SK-N-SH (cell line): Measurements from ENCODE around the gene DAB1. TPM values are rescaled to one million over a fixed set of nuclear protein-coding genes. Genes with fewer than 3 reads are reported as not detected.

Source experiments
- CTCF ChIA-PET: fragments of 300-600, 350-600 bp; formaldehyde crosslinking; extraction: SDS; loops from one replicate; lab custom pipeline; 2021; lab: Yijun Ruan, JAX
- POLR2A ChIA-PET: fragments of 350-600 bp; sonication (Branson Sonifier 250); formaldehyde crosslinking; extraction: SDS; loops from one replicate; lab custom pipeline; 2020; ENCODE audit warnings: antibody characterized with exemption, inconsistent platforms; lab: Yijun Ruan, JAX
- DNase-seq: peaks from one replicate; pipeline ENCODE4 v3.0.0; 2012
- H2AFZ ChIP-seq: fragments of 200-600 bp; sonication (generic); 2 replicates; pipeline ENCODE4 v1.8.1; 2016; ENCODE audit warnings: antibody characterized with exemption, mild to moderate bottlenecking, low read depth
- H3F3A ChIP-seq: fragments of 200-600 bp; sonication (generic); replicated peaks from 2 replicates; pipeline ENCODE3; 2016; ENCODE audit warnings: antibody characterized with exemption, mild to moderate bottlenecking; ENCODE audit not compliant: insufficient read depth
- H3K27ac ChIP-seq, 2 experiments: fragments of 200-500 bp in 1 of 2; fragments of 200-600 bp in 1 of 2; sonication (Bioruptor generic) in 1 of 2; sonication (generic), shearing (Covaris generic) in 1 of 2; 2 replicates each; pipeline versions ENCODE4 v1.5.1 to v1.6.1; 2014 to 2016; ENCODE audit warnings: low read depth in 2 of 2, inconsistent platforms in 1 of 2, low read length in 1 of 2, mild to moderate bottlenecking in 1 of 2, mixed read lengths in 1 of 2
- H3K27me3 ChIP-seq: fragments of 200-600 bp; sonication (generic), shearing (Covaris generic); 2 replicates; pipeline ENCODE4 v1.6.1; 2016; ENCODE audit warnings: mixed run types; ENCODE audit not compliant: insufficient read depth
- H3K36me3 ChIP-seq, 2 experiments: fragments of 200-500 bp in 1 of 2; fragments of 200-600 bp in 1 of 2; sonication (Bioruptor generic) in 1 of 2; sonication (generic) in 1 of 2; replicated peaks in 1 of 2; 2 replicates each; pipeline versions ENCODE3 to v1.5.1; 2014 to 2016; ENCODE audit warnings: low read length in 1 of 2, mild to moderate bottlenecking in 1 of 2; ENCODE audit not compliant: insufficient read depth in 2 of 2, control insufficient read depth in 1 of 2
- H3K4me1 ChIP-seq, 2 experiments: fragments of 200-500 bp in 1 of 2; fragments of 200-600 bp in 1 of 2; sonication (Bioruptor generic) in 1 of 2; sonication (generic), shearing (Covaris generic) in 1 of 2; 2 replicates each; pipeline versions ENCODE4 v1.5.1 to v1.6.1; 2014 to 2016; ENCODE audit warnings: low read depth in 1 of 2, low read length in 1 of 2, mixed run types in 1 of 2; ENCODE audit not compliant: insufficient read depth in 2 of 2, control insufficient read depth in 1 of 2
- H3K4me2 ChIP-seq: fragments of 200-600 bp; sonication (generic), shearing (Covaris generic); 2 replicates; pipeline ENCODE4 v1.6.1; 2017; ENCODE audit warnings: mixed run types
- H3K4me3 ChIP-seq, 2 experiments: fragments of 200-500 bp in 1 of 2; fragments of 200-600 bp in 1 of 2; sonication (Bioruptor generic) in 1 of 2; sonication (generic), shearing (Covaris generic) in 1 of 2; 2 replicates each; pipeline versions ENCODE4 v1.5.1 to v1.8.1; 2014 to 2016; ENCODE audit warnings: low read depth in 2 of 2, inconsistent platforms in 1 of 2, low read length in 1 of 2, mild to moderate bottlenecking in 1 of 2, mixed read lengths in 1 of 2, moderate library complexity in 1 of 2
- H3K79me2 ChIP-seq: fragments of 200-600 bp; sonication (generic); 2 replicates; pipeline ENCODE4 v1.8.1; 2017; ENCODE audit warnings: mild to moderate bottlenecking; ENCODE audit not compliant: insufficient read depth
- H3K9ac ChIP-seq: fragments of 200-600 bp; sonication (generic); 2 replicates; pipeline ENCODE4 v1.6.1; 2017; ENCODE audit warnings: mixed run types
- H3K9me2 ChIP-seq: fragments of 200-600 bp; sonication (generic); 2 replicates; pipeline ENCODE4 v1.6.1; 2017; ENCODE audit warnings: mixed run types
- H3K9me3 ChIP-seq: fragments of 200-600 bp; sonication (generic); 2 replicates; pipeline ENCODE4 v1.6.1; 2017; ENCODE audit warnings: mixed run types, mild to moderate bottlenecking, moderate library complexity
- H4K20me1 ChIP-seq: fragments of 200-600 bp; sonication (generic); 2 replicates; pipeline ENCODE4 v1.6.1; 2017; ENCODE audit warnings: mild to moderate bottlenecking, mixed run types; ENCODE audit not compliant: insufficient read depth
- CHD2 ChIP-seq: fragments of 150-350 bp; IDR thresholded peaks from 2 replicates; pipeline ENCODE4 v1.6.1; 2018; ENCODE audit warnings: low read length; ENCODE audit not compliant: partially characterized antibody
- EP300 ChIP-seq, 2 experiments: IDR thresholded peaks; 2 replicates each; pipeline versions ENCODE4 v1.4.0 to v1.6.1; 2012; ENCODE audit warnings: borderline replicate concordance in 1 of 2, low read depth in 1 of 2, low read length in 1 of 2
- FOXJ3 ChIP-seq: sonication (generic); formaldehyde crosslinking; IDR thresholded peaks from 2 replicates; pipeline ENCODE4 v1.5.1; 2020; ENCODE audit warnings: mild to moderate bottlenecking, missing genetic modification reagents
- GATA2 ChIP-seq: sonication (generic); formaldehyde crosslinking; IDR thresholded peaks from 2 replicates; pipeline ENCODE4 v1.5.0; 2020; ENCODE audit warnings: mild to moderate bottlenecking, missing genetic modification reagents
- MEF2A ChIP-seq: IDR thresholded peaks from 2 replicates; pipeline ENCODE4 v1.4.0; 2012; ENCODE audit warnings: low read depth, borderline replicate concordance
- MXI1 ChIP-seq: IDR thresholded peaks from 2 replicates; pipeline ENCODE4 v1.6.1; 2012; ENCODE audit warnings: mild to moderate bottlenecking, low read depth, low read length, improper control_type of control experiment
- NRF1 ChIP-seq: IDR thresholded peaks from 2 replicates; pipeline ENCODE4 v1.6.1; 2012; ENCODE audit warnings: low read depth, mild to moderate bottlenecking, low read length
- POLR2AphosphoS5 ChIP-seq: IDR thresholded peaks from 2 replicates; pipeline ENCODE4 v1.6.1; 2012; ENCODE audit warnings: low read depth, low read length
- RAD21 ChIP-seq: IDR thresholded peaks from 2 replicates; pipeline ENCODE4 v1.6.1; 2012; ENCODE audit warnings: mild to moderate bottlenecking, low read length
- SIN3A ChIP-seq: IDR thresholded peaks from 2 replicates; pipeline ENCODE4 v1.6.1; 2012; ENCODE audit warnings: low read depth, mild to moderate bottlenecking, low read length, moderate library complexity, borderline replicate concordance
- SMC3 ChIP-seq: IDR thresholded peaks from 2 replicates; pipeline ENCODE4 v1.6.1; 2012; ENCODE audit warnings: low read depth, low read length, improper control_type of control experiment
- YY1 ChIP-seq: IDR thresholded peaks from 2 replicates; pipeline ENCODE4 v1.4.0; 2012; ENCODE audit warnings: low read depth, mild to moderate bottlenecking
- WGBS: methylation state at CpG from one replicate; pipeline ENCODE4 v1.1.6; 2017; ENCODE audit warnings: low lambda C conversion rate; 5-methylcytosine and 5-hydroxymethylcytosine counted together
- polyA plus RNA-seq, 3 experiments: library from polyadenylated mRNA; depleted of rRNA; stranded (reverse); fragments of >200 nt; gene quantifications; 2 replicates each; pipeline ENCODE4 v1.2.3, GENCODE V29; 2012
- TF ChIP-seq, protein P1 (sequence below): IDR thresholded peaks from 2 replicates; pipeline ENCODE4; 2012
- TF ChIP-seq, protein P2 (sequence below): IDR thresholded peaks from 2 replicates; pipeline ENCODE4 v1.4.0; 2012; ENCODE audit warnings: low read depth, borderline replicate concordance
- TF ChIP-seq, protein P3 (sequence below): fragments of 150-350 bp; IDR thresholded peaks from 2 replicates; pipeline ENCODE4 v1.6.1; 2016; ENCODE audit warnings: mild to moderate bottlenecking, low read depth, low read length
- TF ChIP-seq, protein P4 (sequence below): IDR thresholded peaks from 2 replicates; pipeline ENCODE4 v1.6.1; 2012; ENCODE audit warnings: mild to moderate bottlenecking, low read depth, low read length, moderate library complexity

Gene DAB1
- polyA plus RNA-seq, 1 of the 3 experiments (the other 2 are of a cell fraction), result 2.9 TPM

DNA sequence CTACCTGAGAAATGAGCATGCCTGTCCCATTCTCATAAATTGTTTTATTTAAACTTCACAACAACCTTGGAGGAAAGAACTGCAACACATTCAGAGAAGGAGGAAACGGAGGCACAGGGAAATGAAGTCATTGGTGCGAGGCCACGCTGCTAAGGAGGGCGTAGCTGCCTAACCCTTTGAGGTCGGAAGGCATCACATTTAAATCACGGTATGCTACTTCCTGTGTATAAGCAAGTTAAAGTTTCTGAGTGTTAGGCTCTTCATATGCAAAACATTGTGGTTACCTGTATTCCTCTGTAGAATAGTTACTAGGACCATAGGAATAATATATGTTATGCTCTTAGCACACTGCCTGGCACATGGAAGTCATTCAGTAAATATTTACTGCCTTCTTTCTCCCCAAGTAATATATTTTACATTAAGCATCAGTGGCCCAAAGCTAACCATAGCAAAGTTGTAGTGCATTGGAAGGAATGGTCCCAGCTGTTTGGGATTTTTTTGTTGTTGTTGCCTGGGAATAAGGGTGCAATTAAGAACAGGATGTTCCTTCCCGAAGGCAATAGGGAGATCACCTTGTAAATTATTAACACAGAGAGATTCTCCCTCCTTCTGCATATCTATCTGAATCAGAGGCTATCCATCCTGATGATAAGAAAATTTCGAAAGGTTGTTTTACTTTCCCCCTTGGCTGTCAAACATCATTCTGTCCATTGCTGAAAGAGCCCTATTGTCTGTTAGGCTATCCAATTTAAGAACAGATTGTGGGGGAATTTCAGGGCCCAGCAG lies 265.8 kb downstream of the DAB1 start:
- ChIA-PET CTCF (no interaction called here), POLR2A (no interaction called here)
- Histone ChIP-seq H3K9me3 (no peaks in the 10 kb centered on the region), H3F3A (no peaks in the 10 kb centered on the region), H3K4me2 (no peak overlapping the region), H2AFZ (no peak overlapping the region), H3K9ac (no peak overlapping the region), H3K79me2 (no peaks in the 10 kb centered on the region), H4K20me1 (no peaks in the 10 kb centered on the region), H3K27me3 (no peaks in the 10 kb centered on the region), H3K4me1 (peaks cover 0 to 17% of the 10 kb centered on the region in 2 experiments; a peak in 2 of 4 replicates), H3K4me3 (no peak overlapping the region), H3K27ac (peak overlapping the region in 1 of 2 experiments; percentile 34; a peak in 1 of 4 replicates), H3K36me3 (no peaks in the 10 kb centered on the region), H3K9me2 (no peaks in the 10 kb centered on the region)
- DNase-seq, result no peak
- 79% methylated on average over 8 of the region's 8 CpGs for WGBS
- TF ChIP-seq, protein P1, sequence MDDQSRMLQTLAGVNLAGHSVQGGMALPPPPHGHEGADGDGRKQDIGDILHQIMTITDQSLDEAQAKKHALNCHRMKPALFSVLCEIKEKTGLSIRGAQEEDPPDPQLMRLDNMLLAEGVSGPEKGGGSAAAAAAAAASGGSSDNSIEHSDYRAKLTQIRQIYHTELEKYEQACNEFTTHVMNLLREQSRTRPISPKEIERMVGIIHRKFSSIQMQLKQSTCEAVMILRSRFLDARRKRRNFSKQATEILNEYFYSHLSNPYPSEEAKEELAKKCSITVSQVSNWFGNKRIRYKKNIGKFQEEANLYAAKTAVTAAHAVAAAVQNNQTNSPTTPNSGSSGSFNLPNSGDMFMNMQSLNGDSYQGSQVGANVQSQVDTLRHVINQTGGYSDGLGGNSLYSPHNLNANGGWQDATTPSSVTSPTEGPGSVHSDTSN, result no peak
- TF ChIP-seq POLR2AphosphoS5 (no peak), EP300 (IDR thresholded peaks at IDR 0.05; ENCODE audit: borderline replicate concordance in 1 of 2, low read depth in 1 of 2, low read length in 1 of 2) (no peak), MEF2A (no peak), SIN3A (no peak), NRF1 (no peak), YY1 (no peak), RAD21 (no peak), CHD2 (no peak), FOXJ3 (CRISPR knock-in tag) (no peak), SMC3 (no peak), MXI1 (no peak), GATA2 (CRISPR knock-in tag) (no peak)
- TF ChIP-seq, protein P2, sequence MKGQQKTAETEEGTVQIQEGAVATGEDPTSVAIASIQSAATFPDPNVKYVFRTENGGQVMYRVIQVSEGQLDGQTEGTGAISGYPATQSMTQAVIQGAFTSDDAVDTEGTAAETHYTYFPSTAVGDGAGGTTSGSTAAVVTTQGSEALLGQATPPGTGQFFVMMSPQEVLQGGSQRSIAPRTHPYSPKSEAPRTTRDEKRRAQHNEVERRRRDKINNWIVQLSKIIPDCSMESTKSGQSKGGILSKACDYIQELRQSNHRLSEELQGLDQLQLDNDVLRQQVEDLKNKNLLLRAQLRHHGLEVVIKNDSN, result no peak
- TF ChIP-seq, protein P3, sequence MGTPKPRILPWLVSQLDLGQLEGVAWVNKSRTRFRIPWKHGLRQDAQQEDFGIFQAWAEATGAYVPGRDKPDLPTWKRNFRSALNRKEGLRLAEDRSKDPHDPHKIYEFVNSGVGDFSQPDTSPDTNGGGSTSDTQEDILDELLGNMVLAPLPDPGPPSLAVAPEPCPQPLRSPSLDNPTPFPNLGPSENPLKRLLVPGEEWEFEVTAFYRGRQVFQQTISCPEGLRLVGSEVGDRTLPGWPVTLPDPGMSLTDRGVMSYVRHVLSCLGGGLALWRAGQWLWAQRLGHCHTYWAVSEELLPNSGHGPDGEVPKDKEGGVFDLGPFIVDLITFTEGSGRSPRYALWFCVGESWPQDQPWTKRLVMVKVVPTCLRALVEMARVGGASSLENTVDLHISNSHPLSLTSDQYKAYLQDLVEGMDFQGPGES, result no peak
- TF ChIP-seq, protein P4, sequence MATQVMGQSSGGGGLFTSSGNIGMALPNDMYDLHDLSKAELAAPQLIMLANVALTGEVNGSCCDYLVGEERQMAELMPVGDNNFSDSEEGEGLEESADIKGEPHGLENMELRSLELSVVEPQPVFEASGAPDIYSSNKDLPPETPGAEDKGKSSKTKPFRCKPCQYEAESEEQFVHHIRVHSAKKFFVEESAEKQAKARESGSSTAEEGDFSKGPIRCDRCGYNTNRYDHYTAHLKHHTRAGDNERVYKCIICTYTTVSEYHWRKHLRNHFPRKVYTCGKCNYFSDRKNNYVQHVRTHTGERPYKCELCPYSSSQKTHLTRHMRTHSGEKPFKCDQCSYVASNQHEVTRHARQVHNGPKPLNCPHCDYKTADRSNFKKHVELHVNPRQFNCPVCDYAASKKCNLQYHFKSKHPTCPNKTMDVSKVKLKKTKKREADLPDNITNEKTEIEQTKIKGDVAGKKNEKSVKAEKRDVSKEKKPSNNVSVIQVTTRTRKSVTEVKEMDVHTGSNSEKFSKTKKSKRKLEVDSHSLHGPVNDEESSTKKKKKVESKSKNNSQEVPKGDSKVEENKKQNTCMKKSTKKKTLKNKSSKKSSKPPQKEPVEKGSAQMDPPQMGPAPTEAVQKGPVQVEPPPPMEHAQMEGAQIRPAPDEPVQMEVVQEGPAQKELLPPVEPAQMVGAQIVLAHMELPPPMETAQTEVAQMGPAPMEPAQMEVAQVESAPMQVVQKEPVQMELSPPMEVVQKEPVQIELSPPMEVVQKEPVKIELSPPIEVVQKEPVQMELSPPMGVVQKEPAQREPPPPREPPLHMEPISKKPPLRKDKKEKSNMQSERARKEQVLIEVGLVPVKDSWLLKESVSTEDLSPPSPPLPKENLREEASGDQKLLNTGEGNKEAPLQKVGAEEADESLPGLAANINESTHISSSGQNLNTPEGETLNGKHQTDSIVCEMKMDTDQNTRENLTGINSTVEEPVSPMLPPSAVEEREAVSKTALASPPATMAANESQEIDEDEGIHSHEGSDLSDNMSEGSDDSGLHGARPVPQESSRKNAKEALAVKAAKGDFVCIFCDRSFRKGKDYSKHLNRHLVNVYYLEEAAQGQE, result no peak
